NB4 (cell line): ENCODE results near the gene GRM8.

Experiments used
- DNase-seq: peaks from one replicate; pipeline ENCODE4 v3.0.0; 2010; ENCODE audit warnings: low read depth
- H3K4me3 ChIP-seq: one replicate; pipeline ENCODE4 v1.5.1; 2011; ENCODE audit warnings: mild to moderate bottlenecking, low read depth, low read length, moderate library complexity
- MYC ChIP-seq: IDR thresholded peaks from 2 replicates; pipeline ENCODE4 v1.6.1; 2011; ENCODE audit warnings: low read depth, low read length
- POLR2A ChIP-seq: IDR thresholded peaks from 2 replicates; pipeline ENCODE4 v1.6.1; 2011; ENCODE audit warnings: mild to moderate bottlenecking; ENCODE audit not compliant: insufficient read length; ENCODE audit errors: extremely low read depth
- TF ChIP-seq, protein P1 (sequence below): IDR thresholded peaks from one replicate; pipeline ENCODE4 v1.5.1; 2012; ENCODE audit warnings: low read depth, low read length
- TF ChIP-seq, protein P2 (sequence below): IDR thresholded peaks from 2 replicates; pipeline ENCODE4 v1.6.1; 2011; ENCODE audit warnings: low read depth, low read length

The GRM8 gene

DNA sequence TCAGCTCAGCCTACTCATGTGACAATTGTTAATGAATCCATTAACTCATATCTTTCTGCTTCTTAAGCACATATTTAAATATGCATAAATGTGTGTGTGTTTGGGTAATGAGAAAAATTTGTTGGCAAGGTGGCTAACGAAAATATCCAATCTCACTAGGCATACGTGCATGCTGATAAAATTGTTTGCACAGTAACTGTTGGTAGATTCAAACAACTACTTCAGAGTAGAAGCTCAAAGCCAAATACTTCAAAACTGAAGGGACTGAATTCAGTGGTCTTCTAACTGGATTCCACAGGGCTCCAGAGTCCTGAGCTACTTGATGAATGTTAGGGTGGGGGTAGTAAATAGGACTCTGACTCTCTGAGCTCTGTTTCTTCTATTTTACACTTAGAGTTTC is 757.0 kb downstream of the GRM8 start:
- no peak overlapping the region for H3K4me3 ChIP-seq
- no peak for DNase-seq
- TF ChIP-seq, protein P1, sequence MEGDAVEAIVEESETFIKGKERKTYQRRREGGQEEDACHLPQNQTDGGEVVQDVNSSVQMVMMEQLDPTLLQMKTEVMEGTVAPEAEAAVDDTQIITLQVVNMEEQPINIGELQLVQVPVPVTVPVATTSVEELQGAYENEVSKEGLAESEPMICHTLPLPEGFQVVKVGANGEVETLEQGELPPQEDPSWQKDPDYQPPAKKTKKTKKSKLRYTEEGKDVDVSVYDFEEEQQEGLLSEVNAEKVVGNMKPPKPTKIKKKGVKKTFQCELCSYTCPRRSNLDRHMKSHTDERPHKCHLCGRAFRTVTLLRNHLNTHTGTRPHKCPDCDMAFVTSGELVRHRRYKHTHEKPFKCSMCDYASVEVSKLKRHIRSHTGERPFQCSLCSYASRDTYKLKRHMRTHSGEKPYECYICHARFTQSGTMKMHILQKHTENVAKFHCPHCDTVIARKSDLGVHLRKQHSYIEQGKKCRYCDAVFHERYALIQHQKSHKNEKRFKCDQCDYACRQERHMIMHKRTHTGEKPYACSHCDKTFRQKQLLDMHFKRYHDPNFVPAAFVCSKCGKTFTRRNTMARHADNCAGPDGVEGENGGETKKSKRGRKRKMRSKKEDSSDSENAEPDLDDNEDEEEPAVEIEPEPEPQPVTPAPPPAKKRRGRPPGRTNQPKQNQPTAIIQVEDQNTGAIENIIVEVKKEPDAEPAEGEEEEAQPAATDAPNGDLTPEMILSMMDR = no peak
- TF ChIP-seq, protein P2, sequence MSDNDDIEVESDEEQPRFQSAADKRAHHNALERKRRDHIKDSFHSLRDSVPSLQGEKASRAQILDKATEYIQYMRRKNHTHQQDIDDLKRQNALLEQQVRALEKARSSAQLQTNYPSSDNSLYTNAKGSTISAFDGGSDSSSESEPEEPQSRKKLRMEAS = no peak
- TF ChIP-seq POLR2A (no peak), MYC (no peak)

GRCh38 chr7:126495001-126495400 is 757.7 kb downstream of the GRM8 start:
- DNase-seq = no peak
- no peak for TF ChIP-seq POLR2A
- TF ChIP-seq, protein P1 = no peak
- H3K4me3 ChIP-seq = no peak overlapping the region

- no peak for DNase-seq
- TF ChIP-seq POLR2A = no peak
- TF ChIP-seq, protein P1 = no peak
- TF ChIP-seq MYC = no peak
- TF ChIP-seq, protein P2 = no peak
- H3K4me3 ChIP-seq = no peak overlapping the region
These were observed 758.9 kb downstream of the GRM8 start for GRCh38 chr7:126493801-126494200.

DNA sequence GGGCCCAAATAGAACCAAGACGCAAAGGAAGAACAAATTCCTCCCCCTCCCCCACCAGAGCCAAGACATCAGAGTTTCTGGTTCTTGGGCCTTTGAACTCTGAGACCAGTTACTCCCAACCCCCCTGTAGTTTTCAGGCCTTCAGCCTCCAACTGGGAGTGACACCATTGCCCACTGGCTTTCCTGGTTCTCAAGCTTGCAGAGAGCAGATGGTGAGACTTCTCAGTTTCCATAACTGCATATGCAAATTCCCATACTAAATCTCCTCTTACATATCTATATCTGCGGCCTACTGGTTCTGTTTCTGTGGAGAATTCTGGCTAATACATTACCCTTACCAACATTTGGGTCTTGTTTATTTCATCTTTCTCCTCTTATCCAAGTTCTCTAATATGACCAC is 762.9 kb downstream of the GRM8 start:
- TF ChIP-seq POLR2A = no peak
- no peak for TF ChIP-seq MYC
- TF ChIP-seq, protein P1 = no peak
- TF ChIP-seq, protein P2 = no peak
- DNase-seq = no peak
- no peak overlapping the region for H3K4me3 ChIP-seq

DNA sequence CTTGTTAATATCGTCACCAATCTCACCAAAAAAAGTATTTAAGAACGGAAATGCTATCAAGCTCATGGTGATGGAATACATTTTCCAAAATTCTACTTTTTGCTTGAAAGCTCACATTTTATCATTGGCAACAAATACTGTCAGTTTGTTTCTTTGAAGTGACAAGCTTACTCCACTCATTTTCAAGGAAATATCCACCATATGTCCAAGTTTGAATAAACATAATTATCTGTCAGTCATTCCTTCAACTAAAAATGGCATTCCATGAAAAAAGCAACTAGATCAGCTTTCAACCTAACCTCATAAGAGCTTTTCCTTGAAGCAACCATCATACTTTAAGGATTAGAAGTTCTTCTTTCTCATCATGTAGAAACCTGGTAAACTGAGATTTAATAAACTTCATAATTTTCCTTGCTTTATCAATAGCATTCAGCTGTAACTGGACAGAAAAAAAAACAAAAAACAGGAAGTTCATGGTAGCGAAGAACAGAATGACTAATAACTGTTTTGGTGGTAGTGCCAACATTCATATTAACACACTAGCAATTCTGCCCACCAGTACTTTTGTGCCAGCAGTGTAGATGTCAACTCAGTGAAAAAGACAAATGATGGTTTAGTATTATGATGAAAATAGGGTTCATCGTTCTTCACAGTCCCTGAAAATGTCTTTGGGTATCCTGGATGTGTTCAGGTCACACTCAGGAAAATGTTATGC is 764.9 kb downstream of the GRM8 start:
- DNase-seq = no peak
- TF ChIP-seq, protein P1 = no peak
- TF ChIP-seq POLR2A (no peak), MYC (no peak)
- TF ChIP-seq, protein P2 = no peak
- no peak overlapping the region for H3K4me3 ChIP-seq
